NOMO-1 treated with dmso at 0.1 percent for 144 hours (cell line): Measurements from ENCODE around the gene CCNY.

Experiments
- DNase-seq: peaks from one replicate; lab custom pipeline; 2025; ENCODE audit not compliant: unreplicated experiment; lab: John Stamatoyannopoulos, UW

Gene CCNY

DNA sequence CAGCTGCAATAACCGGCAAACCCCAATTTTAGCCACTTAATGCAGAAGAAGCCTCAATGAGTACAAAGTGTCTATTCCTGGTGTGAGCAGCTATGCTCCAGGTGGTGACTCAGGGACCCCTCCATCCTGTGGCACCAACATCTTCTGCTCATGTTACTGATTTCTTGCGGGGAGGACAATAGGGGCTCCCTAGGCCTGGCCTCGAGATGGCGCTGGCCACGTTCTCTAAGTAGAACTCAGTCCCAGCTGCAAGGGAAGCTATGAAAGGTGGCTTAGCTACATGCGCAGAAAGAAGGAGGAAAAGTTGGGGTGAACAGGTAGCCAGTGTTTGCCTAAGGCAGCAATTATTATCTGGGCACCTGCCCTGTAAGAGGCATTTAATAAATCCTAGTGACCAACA, 275.4 kb downstream of the CCNY start:
- no peak for DNase-seq

DNA sequence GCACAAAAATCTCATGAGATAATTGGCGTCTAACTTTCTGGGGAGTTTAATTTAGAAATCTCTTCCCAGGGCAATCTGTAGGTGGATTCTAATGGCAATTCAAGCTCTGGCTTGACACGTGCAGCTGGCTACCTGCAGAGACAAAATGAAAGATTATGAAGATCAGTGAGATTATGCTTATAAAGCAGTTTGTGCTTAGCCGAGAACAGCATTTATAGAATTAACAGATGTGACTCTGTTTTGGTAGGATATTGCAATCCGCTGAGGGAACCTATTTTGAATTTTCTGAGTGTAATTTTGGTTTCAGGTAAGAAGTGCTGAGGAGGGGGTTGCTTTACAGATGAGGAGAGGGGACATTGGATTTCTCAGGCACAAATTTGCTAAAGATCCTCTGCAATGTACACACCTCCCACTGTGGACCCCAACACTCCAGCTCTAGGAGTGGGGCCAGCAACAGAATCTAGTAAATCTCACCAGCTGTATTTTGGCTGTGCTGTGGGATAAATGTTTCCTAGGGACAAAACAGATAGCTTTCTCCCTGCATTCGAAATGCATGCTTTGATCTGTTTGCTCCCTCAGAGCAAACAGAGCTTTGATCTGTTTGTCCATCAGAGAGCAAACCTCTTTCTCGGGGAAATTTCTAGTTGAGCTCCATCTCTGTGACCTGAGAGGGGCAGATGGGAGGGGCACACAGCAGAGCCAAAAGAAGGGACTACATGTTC, 276.2 kb downstream of the CCNY start:
- DNase-seq = no peak

DNA sequence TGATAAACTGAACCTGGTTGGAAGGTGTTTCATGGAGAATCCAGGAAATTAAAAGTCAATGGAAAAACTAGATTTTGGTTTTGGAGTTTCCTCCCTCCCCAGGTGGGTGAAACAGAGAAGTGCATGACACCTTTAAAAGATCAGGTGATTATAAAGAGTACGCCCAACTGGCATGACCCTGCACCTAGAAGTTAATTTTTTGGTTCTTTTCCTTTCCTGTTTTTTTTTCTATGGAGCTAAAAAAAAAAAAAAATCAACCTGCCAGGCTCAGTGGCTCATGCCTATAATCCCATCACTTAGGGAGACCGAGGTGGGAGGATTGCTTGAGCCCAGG, 276.8 kb downstream of the CCNY start:
- no peak for DNase-seq

DNA sequence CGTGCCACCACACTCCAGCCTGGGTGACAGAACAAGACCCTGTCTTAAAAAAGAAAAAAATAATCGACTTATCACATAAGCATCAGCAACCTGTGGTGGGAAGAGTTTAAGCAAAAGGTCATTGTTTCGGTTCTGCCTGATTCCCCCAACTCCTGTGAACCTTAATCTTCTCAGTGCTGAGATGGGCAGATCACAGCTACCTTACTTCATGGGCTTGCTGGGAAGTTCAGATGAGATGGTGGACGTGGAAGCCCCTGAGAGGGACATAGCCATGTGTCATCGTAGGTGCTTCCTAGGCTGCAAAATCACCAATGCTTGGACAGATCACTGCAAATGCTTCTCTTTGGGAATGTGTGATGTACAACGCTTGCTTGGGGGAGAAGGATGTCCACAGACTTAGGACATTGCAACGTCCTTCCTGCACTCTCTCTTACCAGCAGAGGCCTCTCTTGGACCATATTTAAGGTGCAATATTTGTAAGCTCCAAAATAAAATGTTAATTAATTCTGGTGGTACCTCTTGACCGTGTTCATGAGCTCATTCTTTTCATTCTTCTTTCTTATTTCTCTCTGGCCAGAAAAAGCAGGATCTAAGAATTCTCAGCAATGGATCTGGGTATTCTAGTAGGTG, 277.4 kb downstream of the CCNY start:
- DNase-seq = no peak

DNA sequence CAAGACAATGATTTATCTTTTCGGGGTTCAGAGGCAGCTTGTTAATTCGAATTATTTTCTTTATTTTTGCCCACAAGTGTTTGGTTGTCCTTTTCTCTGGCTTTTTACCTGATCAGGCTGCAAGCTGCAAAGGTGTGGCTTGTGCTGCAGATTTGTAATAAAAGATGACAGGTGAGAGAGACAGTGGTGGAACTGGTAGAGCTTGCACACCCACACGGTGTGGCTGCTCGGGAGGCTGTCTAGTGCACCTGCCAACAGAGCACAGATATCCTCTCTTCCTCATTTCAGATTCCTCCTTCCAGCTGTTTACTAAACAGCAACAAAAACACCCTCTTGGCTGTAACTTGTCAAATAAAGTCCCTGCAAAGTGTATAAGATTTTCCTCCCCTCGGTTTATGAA, 278.0 kb downstream of the CCNY start:
- DNase-seq = no peak
